ENCODE results near the gene MASP1. TPM values are rescaled to one million over a fixed set of nuclear protein-coding genes. Genes with fewer than 3 reads are reported as not detected.

The MASP1 gene
- total RNA-seq, 4 donors from 2014 or later: 2.3 to 26.1 (median 5.2) TPM; not detected in 1

DNA sequence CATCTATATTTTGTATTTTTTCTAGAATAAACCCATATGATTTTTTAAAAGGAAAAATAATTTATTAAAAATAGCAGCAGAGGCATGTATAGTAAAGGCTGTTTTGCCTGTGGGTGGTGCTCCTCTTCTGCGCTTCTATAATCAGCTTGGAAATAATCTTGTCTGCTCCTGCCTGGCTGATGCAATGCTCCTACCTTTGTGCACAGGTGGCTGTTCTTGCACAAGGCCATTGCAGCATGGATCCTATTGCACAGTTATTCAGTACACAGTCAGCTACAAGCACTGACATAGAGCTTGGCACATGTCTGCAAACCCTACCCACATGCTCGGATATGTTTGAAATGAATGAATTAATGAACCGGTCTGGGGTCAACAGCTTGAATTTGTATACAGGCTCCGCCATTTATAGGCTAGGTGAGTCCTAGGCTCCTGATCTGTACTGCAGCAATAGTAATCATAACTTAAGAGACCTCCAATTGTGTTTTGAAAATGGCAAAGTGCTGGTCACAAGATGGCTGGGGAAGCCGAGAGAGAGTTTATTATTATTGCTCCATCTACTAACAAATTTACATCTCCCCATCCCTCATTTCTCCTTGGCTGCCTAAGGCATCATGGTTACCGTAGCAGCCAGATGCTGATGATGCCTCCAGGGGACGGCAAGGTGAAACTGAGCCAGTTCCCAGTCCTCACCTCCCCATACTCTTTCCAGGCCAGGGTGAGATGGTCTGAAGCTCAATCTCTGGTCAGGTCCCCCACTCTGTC lies 94.8 kb downstream of the MASP1 start:
- Histone ChIP-seq H3K4me3 (no peak overlapping the region), H3K27me3 (no peaks in the 10 kb centered on the region), H3K27ac (no peak overlapping the region), H3K4me1 (no peaks in the 10 kb centered on the region), H3K9me3 (no peaks in the 10 kb centered on the region), H3K36me3 (no peaks in the 10 kb centered on the region)
- WGBS, 2 donors (ENCODE audit: low coverage in 1 of 2): 70 to 76% methylated on average over 5 to 7 of the region's 7 CpGs
- no peak for TF ChIP-seq POLR2A (IDR thresholded peaks at IDR 0.05)
- no peak for TF ChIP-seq CTCF (IDR thresholded peaks at IDR 0.05)
- no peak for TF ChIP-seq POLR2AphosphoS5 (IDR thresholded peaks at IDR 0.05)
- TF ChIP-seq EP300 (IDR thresholded peaks at IDR 0.05): no peak
- ATAC-seq: no peak

DNA sequence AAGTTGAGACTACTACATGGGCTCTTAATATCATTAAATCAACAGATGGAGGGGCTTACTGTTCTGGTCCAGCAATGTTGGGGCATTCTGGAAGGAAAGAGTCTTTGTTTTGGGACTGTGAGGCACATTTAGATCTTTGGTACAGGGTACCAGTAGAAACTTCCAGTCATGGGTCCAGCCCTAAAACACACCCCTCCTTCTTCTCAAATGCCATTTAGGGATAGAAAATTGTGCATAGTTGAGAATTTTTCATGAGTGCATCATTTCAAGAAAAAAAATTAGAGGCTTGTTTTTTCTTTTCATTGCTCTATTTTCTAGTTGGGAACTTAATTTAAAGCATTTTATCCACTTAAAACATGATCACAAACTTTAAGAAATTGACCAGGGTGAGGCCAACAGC lies 98.4 kb downstream of the MASP1 start:
- Histone ChIP-seq H3K27ac (no peak overlapping the region), H3K9me3 (no peaks in the 10 kb centered on the region), H3K4me1 (peaks cover 7 to 24% (median 8%) of the 10 kb centered on the region in 3 donors), H3K36me3 (no peaks in the 10 kb centered on the region), H3K4me3 (no peak overlapping the region), H3K27me3 (no peaks in the 10 kb centered on the region)
- no peak for TF ChIP-seq POLR2AphosphoS5 (IDR thresholded peaks at IDR 0.05)
- TF ChIP-seq EP300 (IDR thresholded peaks at IDR 0.05): no peak
- TF ChIP-seq POLR2A (IDR thresholded peaks at IDR 0.05): no peak
- no peak for TF ChIP-seq CTCF (IDR thresholded peaks at IDR 0.05)
- ATAC-seq: no peak

- H3K27ac ChIP-seq: no peak overlapping the region
- TF ChIP-seq POLR2A (IDR thresholded peaks at IDR 0.05) (no peak), EP300 (IDR thresholded peaks at IDR 0.05) (no peak), CTCF (IDR thresholded peaks at IDR 0.05) (no peak), POLR2AphosphoS5 (IDR thresholded peaks at IDR 0.05) (no peak)
- H3K36me3 ChIP-seq: no peaks in the 10 kb centered on the region
- ATAC-seq: no peak
- no peak overlapping the region for H3K4me3 ChIP-seq
- no peaks in the 10 kb centered on the region for H3K9me3 ChIP-seq
- no peaks in the 10 kb centered on the region for H3K27me3 ChIP-seq
- peaks cover 11 to 43% (median 25%) of the 10 kb centered on the region in 3 donors for H3K4me1 ChIP-seq
- 75 to 90% methylated on average over 1 of the region's 1 CpG for WGBS, 2 donors (ENCODE audit: low coverage in 1 of 2)
Observed at GRCh38 chr3:187191271-187191670, 100.3 kb downstream of the MASP1 start.

GRCh38 chr3:187188931-187189330 lies 102.6 kb downstream of the MASP1 start:
- no peak for ATAC-seq
- peak overlapping the region; percentile 38 to 84 (median 63) for H3K27ac ChIP-seq
- H3K4me1 ChIP-seq: peaks cover 11 to 50% (median 29%) of the 10 kb centered on the region in 3 donors

DNA sequence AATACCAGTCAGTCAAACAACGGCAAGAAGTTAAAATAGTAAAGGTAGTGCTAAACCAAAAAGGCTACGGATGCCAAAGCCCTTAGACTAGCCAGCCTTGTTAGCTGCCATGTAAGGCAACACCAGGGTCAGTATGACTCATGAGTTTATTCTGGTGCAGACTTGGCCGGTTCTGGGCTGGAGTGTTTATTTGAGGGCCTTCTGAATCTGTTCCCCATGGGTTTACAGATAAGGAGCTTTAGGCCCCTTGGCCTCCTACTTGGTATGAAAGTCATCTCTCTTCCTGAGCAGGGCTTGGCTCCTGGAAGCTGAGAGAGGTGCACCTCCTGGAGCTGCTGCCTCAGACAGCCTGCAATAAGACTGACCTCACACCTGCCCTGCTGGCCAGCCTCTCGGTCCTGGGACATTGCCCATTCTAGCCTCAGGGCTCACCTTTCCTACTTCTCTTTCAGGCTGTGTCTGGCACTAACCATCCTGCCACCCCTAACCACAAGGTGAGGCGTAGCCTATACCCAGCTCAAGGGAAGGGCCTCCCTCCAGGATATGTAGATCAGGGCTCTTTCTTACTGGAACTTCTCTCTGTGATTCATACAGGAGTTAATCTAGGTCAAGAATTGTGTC lies 104.6 kb downstream of the MASP1 start:
- H3K4me3 ChIP-seq: no peak overlapping the region
- no peak for TF ChIP-seq EP300 (IDR thresholded peaks at IDR 0.05)
- TF ChIP-seq POLR2AphosphoS5 (IDR thresholded peaks at IDR 0.05): peak; percentile 85
- WGBS, 2 donors (ENCODE audit: low coverage in 1 of 2): 27 to 42% methylated on average over 3 to 4 of the region's 5 CpGs
- no peaks in the 10 kb centered on the region for H3K27me3 ChIP-seq
- no peaks in the 10 kb centered on the region for H3K9me3 ChIP-seq
- no peaks in the 10 kb centered on the region for H3K36me3 ChIP-seq
- peak overlapping the region; percentile 76 to 87 (median 84) for H3K27ac ChIP-seq
- H3K4me1 ChIP-seq: peaks cover 11 to 50% (median 29%) of the 10 kb centered on the region in 3 donors
- ATAC-seq: peak; percentile 89

More at GRCh38 chr3:187188931-187189330, 102.6 kb downstream of the MASP1 start:
- 8 to 31% methylated on average over 2 of the region's 2 CpGs for WGBS, 2 donors (ENCODE audit: low coverage in 1 of 2)
- no peaks in the 10 kb centered on the region for H3K27me3 ChIP-seq
- no peaks in the 10 kb centered on the region for H3K36me3 ChIP-seq
- no peak overlapping the region for H3K4me3 ChIP-seq
- TF ChIP-seq EP300 (IDR thresholded peaks at IDR 0.05): no peak
- peak; percentile 90 for TF ChIP-seq POLR2AphosphoS5 (IDR thresholded peaks at IDR 0.05)
- no peaks in the 10 kb centered on the region for H3K9me3 ChIP-seq
